Measurements from ENCODE around the gene ENSA. TPM values are rescaled to one million over a fixed set of nuclear protein-coding genes. Genes with fewer than 3 reads are reported as not detected.
"Not testable (repeated sequence)": the region's sequence is repeated elsewhere in the genome, so short reads cannot be mapped to it uniquely, and the experiment has no call there.

The ENSA gene
- total RNA-seq, 4 donors from 2014 or later: 154 to 191 (median 167) TPM

DNA sequence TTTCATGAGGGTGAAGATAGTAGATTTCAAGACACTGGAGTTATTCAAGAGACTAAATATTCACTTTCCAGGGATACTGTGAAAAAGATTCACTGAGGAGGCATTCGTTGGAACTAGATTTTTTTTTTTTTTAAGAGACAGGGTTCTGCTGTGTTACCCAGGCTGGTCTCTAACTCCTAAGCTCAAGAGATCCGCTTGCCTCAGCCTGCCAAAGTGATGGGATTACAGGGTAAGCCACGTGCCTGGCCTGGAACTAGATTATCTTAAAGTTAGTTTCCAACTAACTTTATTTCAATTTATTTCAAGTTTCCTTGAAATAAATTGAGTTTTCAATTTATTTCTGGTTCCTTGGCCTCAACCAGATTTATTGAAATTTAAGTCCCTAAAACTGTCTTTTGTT lies 25.7 kb downstream of the ENSA start:
- ATAC-seq: no peak
- H3K4me1 ChIP-seq: peaks cover 0 to 11% (median 3%) of the 10 kb centered on the region in 3 donors
- no peaks in the 10 kb centered on the region for H3K27me3 ChIP-seq
- no peaks in the 10 kb centered on the region for H3K9me3 ChIP-seq
- 55 to 68% methylated on average over 3 of the region's 3 CpGs for WGBS, 2 donors (ENCODE audit: low coverage in 1 of 2)
- no peak overlapping the region for H3K4me3 ChIP-seq
- H3K36me3 ChIP-seq: peaks cover 0 to 19% of the 10 kb centered on the region in 2 donors
- H3K27ac ChIP-seq: peak overlapping the region in 2 of 4 donors; percentile 78 to 79
- TF ChIP-seq POLR2A (IDR thresholded peaks at IDR 0.05) (no peak), EP300 (IDR thresholded peaks at IDR 0.05) (no peak), POLR2AphosphoS5 (IDR thresholded peaks at IDR 0.05) (no peak)
- TF ChIP-seq, protein P1, sequence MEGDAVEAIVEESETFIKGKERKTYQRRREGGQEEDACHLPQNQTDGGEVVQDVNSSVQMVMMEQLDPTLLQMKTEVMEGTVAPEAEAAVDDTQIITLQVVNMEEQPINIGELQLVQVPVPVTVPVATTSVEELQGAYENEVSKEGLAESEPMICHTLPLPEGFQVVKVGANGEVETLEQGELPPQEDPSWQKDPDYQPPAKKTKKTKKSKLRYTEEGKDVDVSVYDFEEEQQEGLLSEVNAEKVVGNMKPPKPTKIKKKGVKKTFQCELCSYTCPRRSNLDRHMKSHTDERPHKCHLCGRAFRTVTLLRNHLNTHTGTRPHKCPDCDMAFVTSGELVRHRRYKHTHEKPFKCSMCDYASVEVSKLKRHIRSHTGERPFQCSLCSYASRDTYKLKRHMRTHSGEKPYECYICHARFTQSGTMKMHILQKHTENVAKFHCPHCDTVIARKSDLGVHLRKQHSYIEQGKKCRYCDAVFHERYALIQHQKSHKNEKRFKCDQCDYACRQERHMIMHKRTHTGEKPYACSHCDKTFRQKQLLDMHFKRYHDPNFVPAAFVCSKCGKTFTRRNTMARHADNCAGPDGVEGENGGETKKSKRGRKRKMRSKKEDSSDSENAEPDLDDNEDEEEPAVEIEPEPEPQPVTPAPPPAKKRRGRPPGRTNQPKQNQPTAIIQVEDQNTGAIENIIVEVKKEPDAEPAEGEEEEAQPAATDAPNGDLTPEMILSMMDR (IDR thresholded peaks at IDR 0.05): no peak

- peaks cover 0 to 19% of the 10 kb centered on the region in 2 donors for H3K36me3 ChIP-seq
- not testable (repeated sequence) for H3K4me1 ChIP-seq, ATAC-seq, H3K9me3 ChIP-seq, H3K27ac ChIP-seq, H3K4me3 ChIP-seq, H3K27me3 ChIP-seq
- 94 to 100% methylated on average over 1 to 8 of the region's 12 CpGs for WGBS, 2 donors (ENCODE audit: low coverage in 1 of 2)
These were observed 27.0 kb downstream of the ENSA start for GRCh38 chr1:150602372-150602771.

DNA sequence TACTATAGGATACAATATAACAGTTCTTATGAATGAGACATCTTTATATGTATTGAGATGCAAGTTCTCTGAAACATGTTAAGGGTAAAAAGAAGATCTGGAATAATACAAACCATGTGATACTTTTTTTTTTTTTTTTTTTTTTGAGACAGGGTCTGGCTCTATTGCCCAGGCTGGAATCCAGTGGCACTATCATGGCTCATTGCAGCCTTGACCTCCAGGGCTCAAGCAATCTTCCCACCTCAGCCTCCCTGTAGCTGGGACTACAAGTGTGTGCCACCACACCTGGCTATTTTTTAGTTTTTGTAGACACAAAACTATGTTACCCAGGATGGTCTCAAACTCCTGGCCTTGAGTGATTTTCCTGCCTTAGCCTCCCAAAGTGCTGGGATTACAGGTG lies 27.9 kb downstream of the ENSA start:
- TF ChIP-seq, protein P1 (IDR thresholded peaks at IDR 0.05): no peak
- no peak for TF ChIP-seq POLR2AphosphoS5 (IDR thresholded peaks at IDR 0.05)
- no peak for TF ChIP-seq POLR2A (IDR thresholded peaks at IDR 0.05)
- no peak for TF ChIP-seq EP300 (IDR thresholded peaks at IDR 0.05)
- ATAC-seq: no peak
- H3K4me1 ChIP-seq: peaks cover 0 to 10% (median 3%) of the 10 kb centered on the region in 3 donors
- H3K36me3 ChIP-seq: peaks cover 0 to 19% of the 10 kb centered on the region in 2 donors
- no peaks in the 10 kb centered on the region for H3K27me3 ChIP-seq
- no peak overlapping the region for H3K27ac ChIP-seq
- H3K4me3 ChIP-seq: no peak overlapping the region
- no peaks in the 10 kb centered on the region for H3K9me3 ChIP-seq

DNA sequence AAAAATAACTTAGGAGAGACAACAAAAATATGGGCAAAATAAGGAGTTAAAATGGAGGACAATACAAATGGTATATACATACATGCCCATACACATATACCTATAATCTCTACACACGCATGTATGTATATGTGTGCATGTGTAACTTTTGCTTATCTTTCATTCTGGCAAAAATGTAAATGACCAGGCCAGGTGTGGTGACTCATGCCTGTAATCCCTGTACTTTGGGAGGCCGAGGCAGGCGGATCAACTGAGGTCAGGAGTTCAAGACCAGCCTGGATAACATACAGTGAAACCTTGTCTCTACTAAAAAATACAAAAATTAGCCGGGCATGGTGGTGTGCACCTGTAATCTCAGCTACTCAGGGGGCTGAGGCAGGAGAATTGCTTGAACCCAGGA lies 31.1 kb downstream of the ENSA start:
- not testable (repeated sequence) for ATAC-seq, H3K27me3 ChIP-seq
- WGBS, 2 donors (ENCODE audit: low coverage in 1 of 2): 84 to 100% methylated on average over 4 of the region's 4 CpGs

DNA sequence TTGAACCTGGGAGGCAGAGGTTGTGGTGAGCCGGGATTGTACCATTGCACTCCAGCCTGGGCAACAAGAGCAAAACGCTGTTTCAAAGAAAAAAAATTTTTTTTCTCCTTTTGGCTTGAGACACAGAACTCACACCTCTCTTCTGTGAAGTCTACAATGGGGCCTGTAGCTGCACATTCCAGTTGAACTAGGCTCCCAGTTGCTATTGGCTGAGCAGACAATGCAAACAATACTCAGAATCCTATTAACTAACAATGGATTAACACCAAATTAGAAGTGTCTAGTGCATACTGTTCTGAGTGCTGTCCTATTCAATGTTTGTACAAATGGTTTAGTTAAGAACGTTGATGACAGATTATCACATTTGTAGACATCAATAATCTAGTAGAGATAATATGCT lies 32.4 kb downstream of the ENSA start:
- H3K4me1 ChIP-seq: no peaks in the 10 kb centered on the region
- no peak for ATAC-seq
- H3K27ac ChIP-seq: no peak overlapping the region
- H3K36me3 ChIP-seq: peaks cover 0 to 19% of the 10 kb centered on the region in 2 donors
- no peaks in the 10 kb centered on the region for H3K27me3 ChIP-seq
- no peaks in the 10 kb centered on the region for H3K9me3 ChIP-seq
- TF ChIP-seq POLR2AphosphoS5 (IDR thresholded peaks at IDR 0.05) (no peak), EP300 (IDR thresholded peaks at IDR 0.05) (no peak), POLR2A (IDR thresholded peaks at IDR 0.05) (no peak)
- TF ChIP-seq, protein P1 (IDR thresholded peaks at IDR 0.05): no peak
- 79 to 96% methylated on average over 3 of the region's 3 CpGs for WGBS, 2 donors (ENCODE audit: low coverage in 1 of 2)
- H3K4me3 ChIP-seq: no peak overlapping the region

More for the DNA sequence above, 31.1 kb downstream of the ENSA start:
- H3K4me1 ChIP-seq, H3K4me3 ChIP-seq, H3K27ac ChIP-seq, H3K9me3 ChIP-seq: not testable (repeated sequence)
- H3K36me3 ChIP-seq: peaks cover 0 to 19% of the 10 kb centered on the region in 2 donors

- WGBS, 2 donors (ENCODE audit: low coverage in 1 of 2): 81 to 92% methylated on average over 4 to 6 of the region's 7 CpGs
- Histone ChIP-seq H3K4me3 (no peak overlapping the region), H3K9me3 (no peaks in the 10 kb centered on the region), H3K36me3 (peaks cover 0 to 19% of the 10 kb centered on the region in 2 donors), H3K27me3 (no peaks in the 10 kb centered on the region), H3K4me1 (no peaks in the 10 kb centered on the region), H3K27ac (no peak overlapping the region)
- TF ChIP-seq EP300 (IDR thresholded peaks at IDR 0.05) (no peak), POLR2A (IDR thresholded peaks at IDR 0.05) (no peak), POLR2AphosphoS5 (IDR thresholded peaks at IDR 0.05) (no peak)
- TF ChIP-seq, protein P1 (IDR thresholded peaks at IDR 0.05): no peak
- no peak for ATAC-seq
These were observed 33.1 kb downstream of the ENSA start for GRCh38 chr1:150596095-150596892.
